Measurements from ENCODE around the gene LELP1. TPM values are rescaled to one million over a fixed set of nuclear protein-coding genes. Genes with fewer than 3 reads are reported as not detected.

The LELP1 gene
- total and polyA plus RNA-seq, 12 donors, result not detected

- H3K4me1 ChIP-seq (replicated peaks in 1 of 2), result no peaks in the 10 kb centered on the region
- no peak overlapping the region for H3K27ac ChIP-seq
- WGBS, 4 donors, result 82 to 86% (median 83%) methylated on average over 4 of the region's 4 CpGs
- no peaks in the 10 kb centered on the region for H3K9me3 ChIP-seq (replicated peaks in 1 of 3)
- intact Hi-C loops (cut with DNase I), result no loop called here
- H3K36me3 ChIP-seq (replicated peaks in 1 of 2), result no peaks in the 10 kb centered on the region
- TF ChIP-seq CTCF (IDR thresholded peaks at IDR 0.05) (no peak), POLR2A (IDR thresholded peaks at IDR 0.05) (no peak)
- peaks cover 10% of the 10 kb centered on the region for H3K27me3 ChIP-seq
- DNase-seq, result no peak
- H3K4me3 ChIP-seq, result no peak overlapping the region
Observed at GRCh38 chr1:153251988-153252387, 48.8 kb downstream of the LELP1 start.

GRCh38 chr1:153253076-153253475 is 49.8 kb downstream of the LELP1 start:
- intact Hi-C loops (cut with DNase I), result no loop called here

GRCh38 chr1:153253693-153254092 is 50.5 kb downstream of the LELP1 start:
- peaks cover 10% of the 10 kb centered on the region for H3K27me3 ChIP-seq
- DNase-seq, result no peak
- H3K9me3 ChIP-seq (replicated peaks in 1 of 3), result no peaks in the 10 kb centered on the region
- TF ChIP-seq CTCF (IDR thresholded peaks at IDR 0.05) (no peak), POLR2A (IDR thresholded peaks at IDR 0.05) (no peak)
- no peaks in the 10 kb centered on the region for H3K4me1 ChIP-seq (replicated peaks in 1 of 2)
- no peaks in the 10 kb centered on the region for H3K36me3 ChIP-seq (replicated peaks in 1 of 2)
- H3K27ac ChIP-seq, result no peak overlapping the region
- H3K4me3 ChIP-seq, result no peak overlapping the region
- WGBS, 4 donors, result 36 to 64% (median 49%) methylated on average over 1 of the region's 1 CpG
- intact Hi-C loops (cut with DNase I), result no loop called here

More at GRCh38 chr1:153253076-153253475, 49.8 kb downstream of the LELP1 start:
- Histone ChIP-seq H3K4me3 (no peak overlapping the region), H3K27me3 (peaks cover 10% of the 10 kb centered on the region), H3K36me3 (replicated peaks in 1 of 2) (no peaks in the 10 kb centered on the region), H3K27ac (no peak overlapping the region), H3K4me1 (replicated peaks in 1 of 2) (no peaks in the 10 kb centered on the region), H3K9me3 (replicated peaks in 1 of 3) (no peaks in the 10 kb centered on the region)
- no peak for DNase-seq
- 35 to 92% (median 65%) methylated on average over 2 of the region's 2 CpGs for WGBS, 4 donors
- TF ChIP-seq CTCF (IDR thresholded peaks at IDR 0.05) (no peak), POLR2A (IDR thresholded peaks at IDR 0.05) (no peak)

Other genes with a start within 250 kb of the LELP1 start
- gene SPRR4, start 232.8 kb upstream of the LELP1 start, total RNA-seq, result not detected
- gene SPRR4, start 232.8 kb upstream of the LELP1 start, polyA plus RNA-seq, result not detected
- gene SPRR1A, start 219.3 kb upstream of the LELP1 start, total RNA-seq, result not detected
- not detected for gene SPRR1A, start 219.3 kb upstream of the LELP1 start, polyA plus RNA-seq
- gene SPRR3, start 201.7 kb upstream of the LELP1 start, total RNA-seq, result under 1 TPM in 1 of 9 donors, not detected in 8; 0.67 TPM
- 1 to 10 TPM; 2.2 to 6.1 (median 2.9) TPM for gene SPRR3, start 201.7 kb upstream of the LELP1 start, polyA plus RNA-seq
- gene SPRR1B, start 172.2 kb upstream of the LELP1 start, total RNA-seq, result under 1 TPM in 1 of 9 donors, not detected in 8; 0.74 TPM
- gene SPRR1B, start 172.2 kb upstream of the LELP1 start, polyA plus RNA-seq, result under 1 TPM in 2 of 3 donors, not detected in 1; 0.74 to 0.80 TPM
- gene SPRR2D, start 162.3 kb upstream of the LELP1 start, total RNA-seq, result not detected
- gene SPRR2D, start 162.3 kb upstream of the LELP1 start, polyA plus RNA-seq, result under 1 TPM in 2 of 3 donors, not detected in 1; 0.71 to 0.88 TPM
- not detected for gene SPRR2A, start 145.9 kb upstream of the LELP1 start, total RNA-seq
- under 1 TPM in 2 of 3 donors, not detected in 1; 0.97 to 0.98 TPM for gene SPRR2A, start 145.9 kb upstream of the LELP1 start, polyA plus RNA-seq
- gene SPRR2B, start 131.8 kb upstream of the LELP1 start, total RNA-seq, result under 1 TPM in 1 of 9 donors, not detected in 8; 0.50 TPM
- gene SPRR2B, start 131.8 kb upstream of the LELP1 start, polyA plus RNA-seq, result not detected
- gene SPRR2E, start 108.9 kb upstream of the LELP1 start, total RNA-seq, result not detected
- under 1 TPM in 1 of 3 donors, not detected in 2; 0.54 TPM for gene SPRR2E, start 108.9 kb upstream of the LELP1 start, polyA plus RNA-seq
- not detected for gene SPRR2F, start 89.9 kb upstream of the LELP1 start, total RNA-seq
- gene SPRR2F, start 89.9 kb upstream of the LELP1 start, polyA plus RNA-seq, result not detected
- not detected for gene SPRR2G, start 52.5 kb upstream of the LELP1 start, total RNA-seq
- not detected for gene SPRR2G, start 52.5 kb upstream of the LELP1 start, polyA plus RNA-seq
- not detected for gene PRR9, start 14.2 kb downstream of the LELP1 start, total RNA-seq
- not detected for gene PRR9, start 14.2 kb downstream of the LELP1 start, polyA plus RNA-seq
- gene LORICRIN, start 56.3 kb downstream of the LELP1 start, total RNA-seq, result not detected
- not detected for gene LORICRIN, start 56.3 kb downstream of the LELP1 start, polyA plus RNA-seq
- not detected for gene PGLYRP3, start 109.5 kb downstream of the LELP1 start, total RNA-seq
- not detected for gene PGLYRP3, start 109.5 kb downstream of the LELP1 start, polyA plus RNA-seq
- not detected for gene PGLYRP4, start 145.4 kb downstream of the LELP1 start, total RNA-seq
- not detected for gene PGLYRP4, start 145.4 kb downstream of the LELP1 start, polyA plus RNA-seq
- gene S100A9, start 154.4 kb downstream of the LELP1 start, total RNA-seq, result 100 to 1,000 TPM in 6 of 9 donors, 10 to 100 TPM in 3; 30.6 to 544 (median 165) TPM
- 100 to 1,000 TPM in 2 of 3 donors, 10 to 100 TPM in 1; 73.9 to 228 (median 151) TPM for gene S100A9, start 154.4 kb downstream of the LELP1 start, polyA plus RNA-seq
- 1 to 10 TPM in 6 of 9 donors, not detected in 3; 1.1 to 4.6 (median 1.6) TPM for gene S100A12, start 172.2 kb downstream of the LELP1 start, total RNA-seq
- gene S100A12, start 172.2 kb downstream of the LELP1 start, polyA plus RNA-seq, result 1 to 10 TPM; 4.7 to 9.1 (median 5.9) TPM
- 100 to 1,000 TPM in 2 of 9 donors, 10 to 100 TPM in 6, 1 to 10 TPM in 1; 3.4 to 257 (median 55.0) TPM for gene S100A8, start 187.6 kb downstream of the LELP1 start, total RNA-seq
- 100 to 1,000 TPM in 2 of 3 donors, 10 to 100 TPM in 1; 27.6 to 231 (median 164) TPM for gene S100A8, start 187.6 kb downstream of the LELP1 start, polyA plus RNA-seq
- not detected for gene S100A7A, start 213.1 kb downstream of the LELP1 start, total RNA-seq
- not detected for gene S100A7A, start 213.1 kb downstream of the LELP1 start, polyA plus RNA-seq